HG03521 (cell line): ENCODE measurements around the gene E2F8.

Experiments used
- ATAC-seq: cut with Tn5 transposase; IDR thresholded peaks from one replicate; pipeline ENCODE4 v1.9.1; 2021; ENCODE audit warnings: mild to moderate bottlenecking, moderate library complexity; ENCODE audit not compliant: unreplicated experiment

The E2F8 gene

DNA sequence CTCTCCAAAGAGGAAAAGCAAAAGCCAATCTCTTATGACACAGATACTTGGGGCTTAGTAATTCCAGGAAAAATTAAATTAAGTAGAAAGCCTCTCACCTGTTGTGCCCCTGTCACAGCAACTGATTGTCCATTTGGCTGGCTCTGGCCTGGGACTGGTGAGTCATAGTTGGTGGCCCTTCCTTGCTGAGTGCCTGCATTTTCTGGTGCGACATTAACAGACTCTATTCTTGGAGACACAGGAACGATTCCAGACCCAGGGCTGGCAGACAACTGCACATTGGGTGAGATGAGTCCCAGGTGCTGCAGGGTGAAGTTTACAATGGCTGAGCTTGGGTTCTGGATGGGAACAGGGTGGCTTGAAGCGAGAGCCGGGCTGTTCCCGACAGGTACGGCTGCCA, 15.6 kb downstream of the E2F8 start:
- no peak for ATAC-seq

DNA sequence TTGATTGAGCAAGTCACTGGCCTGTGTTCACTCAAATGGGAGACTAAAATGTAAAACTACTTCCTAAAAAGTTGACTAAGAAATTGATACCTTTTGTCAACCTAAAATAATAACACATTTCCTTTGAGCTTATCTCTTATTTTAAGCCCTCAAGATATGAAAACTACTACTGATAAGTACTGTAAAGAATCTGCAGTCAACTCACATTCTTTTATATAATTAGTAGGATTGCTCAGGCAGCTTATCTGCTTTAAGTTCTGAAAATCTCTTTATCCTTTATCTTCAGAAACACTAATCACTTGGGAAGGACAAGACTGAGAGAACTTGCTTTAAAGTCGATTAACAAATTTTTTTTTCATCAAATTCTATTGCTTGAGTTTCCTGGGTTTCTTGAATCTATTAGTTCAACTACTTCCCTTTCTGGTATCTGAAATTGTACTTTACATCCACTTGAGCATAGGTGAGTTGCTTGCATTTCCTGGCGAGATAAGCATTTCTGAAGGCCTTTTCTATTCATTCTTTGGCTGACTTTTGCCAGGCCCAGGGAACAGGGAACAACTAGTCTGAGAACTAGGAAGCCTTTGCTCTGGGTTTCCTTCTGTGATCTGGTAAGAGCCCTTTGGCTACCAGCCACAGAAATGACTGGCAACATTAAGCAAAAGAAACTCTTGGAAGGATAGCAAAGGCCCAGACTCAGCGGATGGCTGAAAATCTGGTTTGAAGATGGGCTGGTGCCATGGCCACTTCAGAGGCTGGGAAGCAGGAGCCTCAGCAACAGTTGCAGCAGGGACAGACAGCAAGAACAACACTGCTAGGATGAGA, 19.6 kb downstream of the E2F8 start:
- ATAC-seq = no peak

DNA sequence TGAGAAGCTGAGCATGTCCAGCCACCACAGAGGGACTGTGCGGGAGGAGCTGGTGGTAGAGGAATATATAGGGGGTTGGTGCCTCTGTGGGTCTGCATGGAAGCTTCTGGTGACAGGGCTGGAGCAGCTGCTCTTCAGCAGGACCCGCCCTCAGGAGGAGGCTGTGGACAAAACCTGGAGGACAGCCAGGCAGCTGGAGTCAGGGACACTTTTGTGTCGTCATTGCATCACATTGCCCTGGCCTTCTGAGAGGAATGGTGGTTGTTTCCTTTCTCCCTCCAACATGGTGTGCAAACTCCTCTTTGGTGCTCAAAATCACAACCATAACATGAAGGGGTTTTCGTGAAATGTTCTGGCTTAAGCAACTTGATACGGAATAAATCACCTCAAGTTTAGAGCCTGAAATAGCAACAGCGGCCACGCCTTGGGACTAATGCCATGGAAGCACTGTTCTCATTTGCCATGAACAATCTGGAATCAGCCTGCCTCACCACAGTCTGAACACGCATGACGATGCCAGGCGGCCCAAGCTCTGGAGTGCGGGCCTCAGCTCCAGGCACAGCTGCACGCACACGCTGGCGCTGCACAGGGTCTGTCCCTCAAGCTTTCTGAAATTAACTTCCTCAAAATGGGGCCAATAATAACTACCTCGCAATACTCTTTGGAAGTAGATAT, 21.8 kb downstream of the E2F8 start:
- no peak for ATAC-seq

DNA sequence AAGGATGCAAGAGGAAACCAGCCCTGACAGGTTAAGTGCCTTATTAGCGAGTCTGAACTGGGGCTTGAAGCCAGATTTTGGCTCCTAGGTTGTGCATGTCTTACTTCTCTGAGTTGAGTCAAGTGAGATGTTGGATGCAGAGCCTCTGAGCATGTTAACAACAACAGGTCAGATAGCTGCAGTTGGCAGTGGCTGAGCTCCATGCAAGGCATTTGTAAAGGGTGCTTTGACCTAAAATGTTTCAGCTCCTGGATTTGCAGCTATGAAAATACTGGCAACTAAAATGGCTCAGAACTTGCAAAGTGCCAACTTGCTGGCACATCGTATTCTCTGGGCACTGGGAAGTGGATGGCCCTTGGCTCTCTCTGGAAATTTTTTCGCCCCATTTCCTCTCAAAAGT, 22.5 kb downstream of the E2F8 start:
- ATAC-seq = no peak

- ATAC-seq = no peak
These were observed 23.9 kb downstream of the E2F8 start for GRCh38 chr11:19216709-19217374.

- ATAC-seq = no peak
These were observed 24.7 kb downstream of the E2F8 start for GRCh38 chr11:19216021-19216420.

DNA sequence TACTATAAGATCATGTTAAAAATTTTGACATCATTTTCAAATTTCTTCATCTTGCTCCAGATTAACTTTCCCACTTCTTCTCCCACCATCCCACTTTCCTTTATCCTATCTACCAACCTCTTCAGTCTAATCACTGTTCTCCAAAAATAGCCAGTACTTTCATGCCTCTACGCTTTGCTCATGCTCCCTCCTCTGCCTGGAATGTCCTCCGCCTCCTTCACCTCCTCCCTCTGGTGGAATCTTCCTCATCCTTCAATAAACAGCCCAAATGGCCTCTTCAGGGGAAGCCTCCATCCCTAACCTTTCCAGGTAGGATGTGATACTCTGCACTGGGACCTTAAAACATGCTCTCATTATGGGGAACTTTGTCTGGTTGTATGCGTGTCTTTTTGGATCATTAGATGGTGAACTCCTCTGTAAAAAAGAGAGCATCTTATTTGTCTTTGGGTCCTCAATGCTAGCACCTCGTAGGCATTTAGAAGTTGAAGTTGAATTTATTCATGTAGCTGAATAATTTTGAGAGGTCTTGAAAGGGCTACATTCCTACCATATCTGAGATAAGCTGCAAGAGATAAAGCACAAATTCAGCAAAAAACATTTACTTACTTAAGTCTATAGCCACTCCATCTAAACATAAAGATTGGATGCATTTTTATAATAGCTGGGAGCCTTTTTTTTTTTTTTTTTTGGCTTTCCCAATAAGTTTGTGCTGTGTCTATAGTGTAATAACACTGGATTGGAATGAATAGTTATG, 31.0 kb downstream of the E2F8 start:
- ATAC-seq = no peak

DNA sequence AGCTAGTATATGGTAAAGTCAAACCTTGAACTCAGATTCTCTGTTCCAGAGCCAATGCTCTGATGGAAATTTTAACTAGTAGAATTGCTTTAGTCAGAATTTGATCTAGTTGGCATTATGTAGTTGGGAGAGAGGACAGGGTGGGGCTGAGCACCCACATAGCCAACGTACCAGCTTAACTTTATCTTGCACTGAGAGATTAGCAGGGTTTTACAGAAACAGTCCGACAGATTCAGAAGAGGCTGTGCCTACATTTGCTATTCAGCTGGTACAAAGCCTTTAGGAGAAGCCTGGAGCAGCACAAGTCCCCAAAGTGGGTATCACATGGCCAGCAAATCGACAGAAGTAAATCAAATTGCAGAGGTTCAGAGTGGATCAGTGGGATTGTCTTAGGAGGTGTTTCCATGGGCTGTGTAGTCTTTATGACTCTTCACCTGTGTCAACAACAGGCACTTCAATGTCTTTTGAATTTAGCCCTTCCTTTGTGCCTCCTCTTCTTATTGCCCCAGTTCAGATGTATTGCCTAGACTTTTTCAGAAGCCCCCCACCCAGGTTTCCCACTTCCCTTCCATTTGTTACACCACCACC, 31.7 kb downstream of the E2F8 start:
- no peak for ATAC-seq

- ATAC-seq = no peak
These were observed 32.6 kb downstream of the E2F8 start for GRCh38 chr11:19208181-19208580.

DNA sequence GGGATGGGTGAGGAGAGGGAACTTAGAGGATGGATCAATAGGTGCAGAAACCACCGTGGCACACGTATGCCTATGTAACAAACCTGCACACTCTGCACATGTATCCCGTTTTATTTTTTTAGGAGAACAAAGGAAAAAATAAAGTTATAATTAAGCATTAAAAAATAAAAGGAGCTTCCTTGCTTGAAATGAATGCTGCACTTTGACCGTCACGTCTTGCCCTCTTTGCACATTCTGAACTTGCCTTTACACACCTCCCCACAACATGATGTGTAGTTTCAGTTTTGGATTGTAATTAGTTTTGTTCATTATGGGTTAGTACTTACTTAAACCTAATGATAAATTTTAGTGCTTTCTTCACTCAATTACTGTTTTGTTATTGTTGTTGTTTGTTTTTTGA, 35.9 kb downstream of the E2F8 start:
- ATAC-seq = no peak

- no peak for ATAC-seq
These were observed 38.8 kb downstream of the E2F8 start, which contains the start of gene CSRP3 for GRCh38 chr11:19201737-19202605. TSS of gene CSRP3 (minus strand) at chr11:19201983. CDS start at chr11:19192448, 9,535 bp downstream.

GRCh38 chr11:19200410-19201201, 40.1 kb downstream of the E2F8 start:
- ATAC-seq = no peak

- no peak for ATAC-seq
These were observed 41.0 kb downstream of the E2F8 start for GRCh38 chr11:19199771-19200170.

- ATAC-seq = no peak
These were observed 41.7 kb downstream of the E2F8 start for GRCh38 chr11:19199048-19199447.

- no peak for ATAC-seq
These were observed 44.3 kb downstream of the E2F8 start for GRCh38 chr11:19196432-19196831.

- ATAC-seq = no peak
These were observed 46.0 kb downstream of the E2F8 start for GRCh38 chr11:19194620-19195308.

GRCh38 chr11:19193916-19194315, 46.8 kb downstream of the E2F8 start:
- no peak for ATAC-seq

GRCh38 chr11:19191530-19192169, 49.1 kb downstream of the E2F8 start:
- no peak for ATAC-seq
